Stomach (tissue), 4 donors: ENCODE results near the gene DSEL.

Experiments used
- CTCF ChIP-seq, 7 experiments: fragments of 450-650 bp in 4 of 7; fragments of 200-600 bp in 3 of 7; sonication (generic) in 3 of 7; IDR thresholded peaks; one replicate each; pipeline ENCODE4 v1.5.1; 2016 to 2019; ENCODE audit warnings: antibody characterized with exemption in 7 of 7, control low read depth in 2 of 7, mild to moderate bottlenecking in 1 of 7
- EP300 ChIP-seq: sonication (generic); formaldehyde crosslinking; IDR thresholded peaks from one replicate; pipeline ENCODE4 v1.6.1; 2017; ENCODE audit warnings: antibody characterized with exemption
- POLR2A ChIP-seq, 4 donors: fragments of 450-650 bp; IDR thresholded peaks; one replicate each; pipeline ENCODE4 v1.6.1; 2016; ENCODE audit warnings: antibody characterized with exemption in 4 of 4, control low read depth in 2 of 4, mild to moderate bottlenecking in 1 of 4, moderate library complexity in 1 of 4

- TF ChIP-seq EP300 (no peak), POLR2A (IDR thresholded peaks at IDR 0.05) (no peak), CTCF (IDR thresholded peaks at IDR 0.05) (peak in 5 of 7 experiments; percentile 45 to 67 (median 57))
Measured at GRCh38 chr18:67515942-67516538, 480 bp downstream of the DSEL start.
